H9 (cell line): ENCODE results near the gene LSS. TPM values are rescaled to one million over a fixed set of nuclear protein-coding genes. Genes with fewer than 3 reads are reported as not detected.

Source experiments
- DNase-seq: peaks from one replicate; pipeline ENCODE4 v3.0.0-alpha.2; 2017
- H2AFZ ChIP-seq: one replicate; pipeline ENCODE4 v1.6.1; 2013; ENCODE audit warnings: mild to moderate bottlenecking, low read length, control low read depth, moderate library complexity
- H2AK5ac ChIP-seq: 2 replicates; pipeline ENCODE4 v1.6.1; 2013; ENCODE audit warnings: low read length, control low read depth, mixed read lengths; ENCODE audit not compliant: insufficient read length
- H2BK120ac ChIP-seq: one replicate; pipeline ENCODE4 v1.6.1; 2013; ENCODE audit warnings: low read depth, mild to moderate bottlenecking, low read length, control low read depth, inconsistent platforms; ENCODE audit not compliant: poor library complexity, severe bottlenecking
- H2BK12ac ChIP-seq: 2 replicates; pipeline ENCODE4 v1.6.1; 2013; ENCODE audit warnings: low read length, control low read depth, mixed read lengths, low read depth; ENCODE audit not compliant: insufficient read length
- H2BK15ac ChIP-seq: 2 replicates; pipeline ENCODE4 v1.6.1; 2013; ENCODE audit warnings: low read depth, low read length, control low read depth
- H2BK20ac ChIP-seq: one replicate; pipeline ENCODE4 v1.6.1; 2013; ENCODE audit warnings: low read depth, mild to moderate bottlenecking, low read length, control low read depth, inconsistent platforms; ENCODE audit not compliant: poor library complexity, severe bottlenecking
- H2BK5ac ChIP-seq: 2 replicates; pipeline ENCODE4 v1.6.1; 2013; ENCODE audit warnings: low read length, control low read depth, mixed read lengths; ENCODE audit not compliant: insufficient read length
- H3K14ac ChIP-seq: 2 replicates; pipeline ENCODE4 v1.6.1; 2013; ENCODE audit warnings: low read length, control low read depth; ENCODE audit not compliant: insufficient read depth
- H3K18ac ChIP-seq: 2 replicates; pipeline ENCODE4 v1.6.1; 2013; ENCODE audit warnings: low read depth, mild to moderate bottlenecking, mixed read lengths, low read length, control low read depth; ENCODE audit not compliant: insufficient read length
- H3K23ac ChIP-seq: 2 replicates; pipeline ENCODE4 v1.6.1; 2013; ENCODE audit warnings: low read length, control low read depth, mixed read lengths, low read depth; ENCODE audit not compliant: insufficient read length
- H3K23me2 ChIP-seq: 2 replicates; pipeline ENCODE4 v1.6.1; 2013; ENCODE audit warnings: low read depth, mild to moderate bottlenecking, mixed read lengths, low read length, control low read depth; ENCODE audit not compliant: insufficient read length, poor library complexity, severe bottlenecking
- H3K27ac ChIP-seq: 2 replicates; pipeline ENCODE4 v1.5.1; 2013; ENCODE audit warnings: low read length, control low read depth, mixed read lengths, low read depth; ENCODE audit not compliant: insufficient read length
- H3K27me3 ChIP-seq: 2 replicates; pipeline ENCODE4 v1.6.1; 2013; ENCODE audit warnings: low read length, control low read depth, inconsistent platforms; ENCODE audit not compliant: insufficient read depth
- H3K4ac ChIP-seq: 2 replicates; pipeline ENCODE4 v1.6.1; 2013; ENCODE audit warnings: low read depth, mild to moderate bottlenecking, control low read depth, inconsistent platforms, low read length, moderate library complexity
- H3K4me1 ChIP-seq: 2 replicates; pipeline ENCODE4 v1.6.1; 2013; ENCODE audit warnings: low read length, control low read depth, inconsistent platforms; ENCODE audit not compliant: insufficient read depth
- H3K4me2 ChIP-seq: 2 replicates; pipeline ENCODE4 v1.6.1; 2013; ENCODE audit warnings: low read length, control low read depth, mixed read lengths; ENCODE audit not compliant: insufficient read length, insufficient read depth
- H3K56ac ChIP-seq: 2 replicates; pipeline ENCODE4 v1.6.1; 2013; ENCODE audit warnings: low read depth, mild to moderate bottlenecking, mixed read lengths, low read length, control low read depth; ENCODE audit not compliant: insufficient read length
- H3K79me1 ChIP-seq: 2 replicates; pipeline ENCODE4 v1.6.1; 2013; ENCODE audit warnings: low read depth, mild to moderate bottlenecking, moderate library complexity, low read length, control low read depth, inconsistent platforms; ENCODE audit not compliant: insufficient read depth, poor library complexity, severe bottlenecking
- H3K79me2 ChIP-seq: 2 replicates; pipeline ENCODE4 v1.6.1; 2013; ENCODE audit warnings: low read length, control low read depth, inconsistent platforms; ENCODE audit not compliant: insufficient read depth
- H3K9ac ChIP-seq: 2 replicates; pipeline ENCODE4 v1.6.1; 2013; ENCODE audit warnings: low read length, control low read depth, mixed read lengths; ENCODE audit not compliant: insufficient read length; ENCODE audit errors: extremely low read depth
- H3K9me3 ChIP-seq: one replicate; pipeline ENCODE4 v1.6.1; 2013; ENCODE audit warnings: low read depth, low read length, inconsistent platforms; ENCODE audit not compliant: control insufficient read depth
- H3T11ph ChIP-seq: one replicate; pipeline ENCODE4 v1.6.1; 2013; ENCODE audit warnings: mild to moderate bottlenecking, low read length, control low read depth, inconsistent platforms
- H4K20me1 ChIP-seq: one replicate; pipeline ENCODE4 v1.6.1; 2013; ENCODE audit not compliant: control insufficient read depth, insufficient read length, insufficient read depth
- H4K5ac ChIP-seq: 2 replicates; pipeline ENCODE4 v1.6.1; 2013; ENCODE audit warnings: low read depth, mild to moderate bottlenecking, mixed read lengths, low read length, control low read depth; ENCODE audit not compliant: insufficient read length
- H4K8ac ChIP-seq: replicated peaks from 2 replicates; pipeline ENCODE4 v1.6.1; 2013; ENCODE audit warnings: low read length, control low read depth, mixed read lengths, low read depth; ENCODE audit not compliant: insufficient read length
- H4K91ac ChIP-seq: 2 replicates; pipeline ENCODE4 v1.6.1; 2013; ENCODE audit warnings: low read depth, mild to moderate bottlenecking, moderate library complexity, mixed read lengths, low read length, control low read depth; ENCODE audit not compliant: insufficient read length
- H3K27ac Mint-ChIP-seq, 3 experiments: 2 replicates in 2 of 3; 3 replicates in 1 of 3; pipeline ENCODE4 v1.8.0; 2020 to 2021; ENCODE audit warnings: mixed read lengths in 3 of 3, mild to moderate bottlenecking in 1 of 3, moderate library complexity in 1 of 3
- H3K27me3 Mint-ChIP-seq: 2 replicates; pipeline ENCODE4 v1.8.0; 2021; ENCODE audit warnings: low read depth, mild to moderate bottlenecking, moderate library complexity, mixed read lengths
- H3K36me3 Mint-ChIP-seq, 3 experiments: 2 replicates in 2 of 3; 3 replicates in 1 of 3; pipeline ENCODE4 v1.8.0; 2020 to 2021; ENCODE audit warnings: low read depth in 3 of 3, mixed read lengths in 3 of 3; ENCODE audit not compliant: insufficient read depth in 1 of 3
- H3K4me1 Mint-ChIP-seq, 2 experiments: 2 replicates each; pipeline ENCODE4 v1.8.0; 2020; ENCODE audit warnings: mixed read lengths in 2 of 2
- H3K4me3 Mint-ChIP-seq, 2 experiments: 2 replicates in 1 of 2; 3 replicates in 1 of 2; pipeline ENCODE4 v1.8.0; 2020 to 2021; ENCODE audit warnings: mild to moderate bottlenecking in 2 of 2, mixed read lengths in 2 of 2, moderate library complexity in 1 of 2
- H3K9me3 Mint-ChIP-seq, 2 experiments: 2 replicates in 1 of 2; 3 replicates in 1 of 2; pipeline ENCODE4 v1.8.0; 2020; ENCODE audit warnings: mild to moderate bottlenecking in 2 of 2, mixed read lengths in 2 of 2, moderate library complexity in 1 of 2
- WGBS: extraction: QIAGEN DNeasy Blood & Tissue Kit; methylation state at CpG from one replicate; pipeline ENCODE4 v1.1.7; 2013; ENCODE audit warnings: missing lambda C conversion rate, low lambda C conversion rate, mixed read lengths; ENCODE audit not compliant: insufficient read length; ENCODE audit errors: extremely low coverage; 5-methylcytosine and 5-hydroxymethylcytosine counted together
- total RNA-seq: library from RNA; stranded (reverse); gene quantifications from 2 replicates; pipeline ENCODE4 v1.2.1, GENCODE V29; 2021
- TF ChIP-seq, protein P1 (sequence below): fragments of 200-600 bp; sonication (generic); conservative IDR thresholded peaks from 3 replicates; pipeline ENCODE4 v1.8.0; 2021; ENCODE audit warnings: antibody characterized with exemption, mild to moderate bottlenecking

The LSS gene
- total RNA-seq, 1 experiment from 2014 or later: 69.2 TPM

DNA sequence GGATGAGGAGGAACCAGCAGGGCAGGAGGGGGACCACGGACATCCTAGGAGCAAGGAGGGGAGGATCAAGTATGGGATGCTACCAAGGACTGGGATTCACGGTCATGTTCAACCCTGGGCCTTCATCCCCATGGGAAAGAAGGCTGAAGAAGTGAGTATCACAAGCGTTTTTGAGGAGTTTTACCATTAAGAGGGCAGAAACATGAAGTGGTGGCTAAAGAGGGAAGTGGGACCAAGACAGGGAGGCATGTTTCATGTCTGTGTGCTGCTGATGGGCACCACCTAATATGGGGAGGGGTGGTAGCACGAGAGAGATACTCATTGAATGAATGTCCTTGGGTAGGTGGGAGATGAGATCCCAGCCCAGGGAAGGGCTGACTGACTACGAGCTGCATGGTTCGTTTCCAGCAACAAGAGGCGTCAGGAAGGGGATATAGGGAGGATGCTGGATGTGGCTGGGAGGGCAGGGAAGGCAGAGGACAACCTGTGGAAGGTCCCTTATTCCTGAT is 11.3 kb upstream of the LSS start:
- no peaks in the 10 kb centered on the region for H3K27me3 Mint-ChIP-seq

More for the DNA sequence above, 11.3 kb upstream of the LSS start:
- Histone ChIP-seq H2BK20ac (no peak overlapping the region), H3K4me1 (no peaks in the 10 kb centered on the region), H2BK120ac (no peak overlapping the region), H3K56ac (no peak overlapping the region), H3K23ac (no peak overlapping the region), H3K27me3 (no peaks in the 10 kb centered on the region), H2BK5ac (no peak overlapping the region), H4K5ac (no peak overlapping the region), H3K9ac (no peak overlapping the region), H3K9me3 (no peaks in the 10 kb centered on the region), H3K4ac (no peak overlapping the region), H4K8ac (no peak overlapping the region), H2AFZ (no peak overlapping the region), H3K14ac (no peak overlapping the region), H3K23me2 (no peaks in the 10 kb centered on the region), H4K91ac (no peak overlapping the region), H3K4me2 (no peak overlapping the region), H3K79me2 (no peaks in the 10 kb centered on the region), H3K79me1 (no peaks in the 10 kb centered on the region), H3T11ph (no peak overlapping the region), H3K27ac (no peak overlapping the region), H2BK15ac (no peak overlapping the region), H4K20me1 (no peaks in the 10 kb centered on the region), H2BK12ac (no peak overlapping the region), H2AK5ac (no peak overlapping the region), H3K18ac (no peak overlapping the region)
- H3K27ac Mint-ChIP-seq: no peak overlapping the region; a peak in 3 of 7 replicates
- H3K4me3 Mint-ChIP-seq: no peak overlapping the region
- no CpG with 5 or more reads among the region's 7 CpGs for WGBS
- DNase-seq: no peak
- no peaks in the 10 kb centered on the region; a peak in 1 of 4 replicates for H3K4me1 Mint-ChIP-seq
- TF ChIP-seq, protein P1, sequence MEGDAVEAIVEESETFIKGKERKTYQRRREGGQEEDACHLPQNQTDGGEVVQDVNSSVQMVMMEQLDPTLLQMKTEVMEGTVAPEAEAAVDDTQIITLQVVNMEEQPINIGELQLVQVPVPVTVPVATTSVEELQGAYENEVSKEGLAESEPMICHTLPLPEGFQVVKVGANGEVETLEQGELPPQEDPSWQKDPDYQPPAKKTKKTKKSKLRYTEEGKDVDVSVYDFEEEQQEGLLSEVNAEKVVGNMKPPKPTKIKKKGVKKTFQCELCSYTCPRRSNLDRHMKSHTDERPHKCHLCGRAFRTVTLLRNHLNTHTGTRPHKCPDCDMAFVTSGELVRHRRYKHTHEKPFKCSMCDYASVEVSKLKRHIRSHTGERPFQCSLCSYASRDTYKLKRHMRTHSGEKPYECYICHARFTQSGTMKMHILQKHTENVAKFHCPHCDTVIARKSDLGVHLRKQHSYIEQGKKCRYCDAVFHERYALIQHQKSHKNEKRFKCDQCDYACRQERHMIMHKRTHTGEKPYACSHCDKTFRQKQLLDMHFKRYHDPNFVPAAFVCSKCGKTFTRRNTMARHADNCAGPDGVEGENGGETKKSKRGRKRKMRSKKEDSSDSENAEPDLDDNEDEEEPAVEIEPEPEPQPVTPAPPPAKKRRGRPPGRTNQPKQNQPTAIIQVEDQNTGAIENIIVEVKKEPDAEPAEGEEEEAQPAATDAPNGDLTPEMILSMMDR: no peak
- H3K36me3 Mint-ChIP-seq: peaks cover 49 to 92% (median 77%) of the 10 kb centered on the region in 3 experiments
- no peaks in the 10 kb centered on the region for H3K9me3 Mint-ChIP-seq
